Activated CD4-positive, alpha-beta memory T cell treated with anti-CD3 and anti-CD28 coated beads for 36 hours (primary cell): Measurements from ENCODE around the gene SPDYC. TPM values are rescaled to one million over a fixed set of nuclear protein-coding genes. Genes with fewer than 3 reads are reported as not detected.

Source experiments
- CTCF ChIA-PET: fragments of 350-600 bp; sonication (Branson Sonifier 250); formaldehyde crosslinking; loops from one replicate; lab custom pipeline; 2021; ENCODE audit warnings: antibody characterized with exemption, inconsistent platforms; lab: Charles Lee
- POLR2A ChIA-PET: fragments of 350-600 bp; sonication (Branson Sonifier 250); formaldehyde crosslinking; loops from one replicate; lab custom pipeline; 2021; ENCODE audit warnings: antibody characterized with exemption; lab: Charles Lee
- DNase-seq: peaks from one replicate; pipeline ENCODE4 v3.0.0-alpha.2; 2020
- H3K27ac Mint-ChIP-seq: one replicate; pipeline ENCODE4 v1.8.0; 2021; ENCODE audit warnings: mixed read lengths
- H3K27me3 Mint-ChIP-seq: one replicate; pipeline ENCODE4 v1.8.0; 2021; ENCODE audit warnings: mixed read lengths
- H3K36me3 Mint-ChIP-seq: one replicate; pipeline ENCODE4 v1.8.0; 2021; ENCODE audit warnings: mixed read lengths
- H3K4me1 Mint-ChIP-seq: one replicate; pipeline ENCODE4 v1.8.0; 2021; ENCODE audit warnings: low read depth, mixed read lengths
- H3K4me3 Mint-ChIP-seq: one replicate; pipeline ENCODE4 v1.8.0; 2021; ENCODE audit warnings: mild to moderate bottlenecking, mixed read lengths
- H3K9me3 Mint-ChIP-seq: one replicate; pipeline ENCODE4 v1.8.0; 2021; ENCODE audit warnings: mixed read lengths
- intact Hi-C: fragments of 100-400 bp; cut with micrococcal nuclease; formaldehyde crosslinking; loops from one replicate; pipeline ENCODE4 v1.15.1; 2023
- total RNA-seq, 2 experiments: library from RNA; stranded (reverse); gene quantifications; one replicate each; pipeline ENCODE4 v1.2.3, GENCODE V29; 2021

SPDYC gene
- total RNA-seq = not detected

GRCh38 chr11:65170058-65170534 lies at the start of gene SPDYC:
Gene SPDYC, plus strand, starts transcription at chr11:65170233. Its CDS starts 1,125 bp downstream, at chr11:65171358.
- ChIA-PET CTCF (interaction anchor here (1.0 kb wide), 1 partner anchor 10 kb away, joined by 3 read pairs; no protein-coding TSS in a partner anchor), POLR2A (interaction anchor here (1.4 kb wide), 1 partner anchor 11 kb away, joined by 3 read pairs; the partner anchor contains the start of gene CAPN1)
- Mint-ChIP-seq H3K4me3 (no peak within 1 kb of the TSS), H3K4me1 (peaks cover 3% of the 10 kb centered on the region), H3K27me3 (no peaks in the 10 kb centered on the region), H3K27ac (peak within 1 kb of the TSS; percentile 14), H3K36me3 (no peaks in the 10 kb centered on the region), H3K9me3 (no peaks in the 10 kb centered on the region)
- DNase-seq = no peak
- intact Hi-C loops = no loop called here

GRCh38 chr11:65120831-65121230 lies 49.2 kb upstream of the SPDYC start:
- Mint-ChIP-seq H3K27me3 (no peaks in the 10 kb centered on the region), H3K27ac (peak overlapping the region; percentile 99), H3K4me3 (peak overlapping the region; percentile 100), H3K9me3 (no peaks in the 10 kb centered on the region), H3K36me3 (peaks cover 50% of the 10 kb centered on the region), H3K4me1 (peaks cover 56% of the 10 kb centered on the region)
- no peak for DNase-seq
- intact Hi-C loops = no loop called here
- POLR2A ChIA-PET = interaction anchor here (1.7 to 2.8 kb wide), 3 partner anchors 8 to 106 kb away, joined by 6 to 32 read pairs (median 19); partner anchors contain the start of genes ARL2, SYVN1 and TM7SF2
- CTCF ChIA-PET = interaction anchor here (1.7 to 5.7 kb wide), 4 partner anchors 10 to 273 kb away, joined by 4 to 72 read pairs (median 5); partner anchors contain the start of genes ARL2 and TM7SF2

- Mint-ChIP-seq H3K4me3 (peak overlapping the region; percentile 100), H3K36me3 (peaks cover 55% of the 10 kb centered on the region), H3K4me1 (peaks cover 51% of the 10 kb centered on the region), H3K9me3 (no peaks in the 10 kb centered on the region), H3K27ac (peak overlapping the region; percentile 99), H3K27me3 (no peaks in the 10 kb centered on the region)
- DNase-seq = peak; percentile 54
- ChIA-PET CTCF (interaction anchor here (0.9 to 5.7 kb wide), 13 partner anchors 10 to 277 kb away, joined by 3 to 72 read pairs (median 4); partner anchors contain the start of genes ARL2, CDC42BPG and TM7SF2), POLR2A (interaction anchor here (0.5 to 2.8 kb wide), 15 partner anchors 9 to 386 kb away, joined by 3 to 32 read pairs (median 5); partner anchors contain the start of genes ARL2, CAPN1, CDCA5 and POLA2)
- intact Hi-C loops = no loop called here
Observed at GRCh38 chr11:65121447-65121864, 48.6 kb upstream of the SPDYC start.

GRCh38 chr11:65121865-65122696 lies 48.0 kb upstream of the SPDYC start, which contains the start of the genes FAU and MRPL49:
Gene FAU, minus strand, starts transcription at chr11:65122134. Its CDS starts 321 bp downstream, at chr11:65121813.
Gene MRPL49, plus strand, starts transcription at chr11:65122321. Its CDS starts 26 bp downstream, at chr11:65122347.
- Mint-ChIP-seq H3K27ac (peak within 1 kb of the TSS; percentile 99), H3K4me3 (peak within 1 kb of the TSS; percentile 100), H3K36me3 (peaks cover 57% of the 10 kb centered on the region), H3K9me3 (no peaks in the 10 kb centered on the region), H3K27me3 (no peaks in the 10 kb centered on the region), H3K4me1 (peaks cover 48% of the 10 kb centered on the region)
- ChIA-PET CTCF (interaction anchor here (0.6 to 5.7 kb wide), 15 partner anchors 9 to 278 kb away, joined by 3 to 72 read pairs (median 4); partner anchors contain the start of genes ARL2, CDC42BPG and TM7SF2), POLR2A (interaction anchor here (0.5 to 2.8 kb wide), 18 partner anchors 9 to 385 kb away, joined by 3 to 32 read pairs (median 4); partner anchors contain the start of genes ARL2, CAPN1, CDCA5 and POLA2)
- peak; percentile 99 for DNase-seq
- intact Hi-C loops = loop anchor here (1.0 kb wide), 2 partner anchors 12 to 38 kb away; partner anchors contain the start of genes CDCA5, SYVN1 and ZFPL1

- intact Hi-C loops = no loop called here
- Mint-ChIP-seq H3K27ac (peak overlapping the region; percentile 39), H3K4me1 (peaks cover 37% of the 10 kb centered on the region), H3K9me3 (no peaks in the 10 kb centered on the region), H3K36me3 (peaks cover 46% of the 10 kb centered on the region), H3K27me3 (no peaks in the 10 kb centered on the region), H3K4me3 (peak overlapping the region; percentile 36)
- ChIA-PET CTCF (interaction anchor here (0.8 to 1.4 kb wide), 3 partner anchors 9 to 14 kb away, joined by 3 to 4 read pairs (median 4); partner anchors contain the start of genes SYVN1 and TM7SF2), POLR2A (no interaction called here)
- DNase-seq = no peak
Observed at GRCh38 chr11:65124480-65125196, 45.4 kb upstream of the SPDYC start.

- Mint-ChIP-seq H3K36me3 (peaks cover 38% of the 10 kb centered on the region), H3K27me3 (no peaks in the 10 kb centered on the region), H3K9me3 (no peaks in the 10 kb centered on the region), H3K27ac (no peak overlapping the region), H3K4me1 (peaks cover 29% of the 10 kb centered on the region), H3K4me3 (no peak overlapping the region)
- DNase-seq = no peak
- ChIA-PET CTCF (interaction anchor here (1.2 to 1.3 kb wide), 2 partner anchors 9 to 13 kb away, joined by 3 to 4 read pairs; partner anchors contain the start of gene SYVN1), POLR2A (no interaction called here)
- intact Hi-C loops = no loop called here
Observed at GRCh38 chr11:65125197-65126056, 44.6 kb upstream of the SPDYC start.

GRCh38 chr11:65126624-65127274 lies 43.3 kb upstream of the SPDYC start:
- Mint-ChIP-seq H3K36me3 (peaks cover 29% of the 10 kb centered on the region), H3K27me3 (no peaks in the 10 kb centered on the region), H3K9me3 (no peaks in the 10 kb centered on the region), H3K4me1 (peaks cover 22% of the 10 kb centered on the region), H3K27ac (no peak overlapping the region), H3K4me3 (no peak overlapping the region)
- POLR2A ChIA-PET = interaction anchor here (1.0 kb wide), 1 partner anchor 8 kb away, joined by 5 read pairs; no protein-coding TSS in a partner anchor
- intact Hi-C loops = no loop called here
- no peak for DNase-seq
- CTCF ChIA-PET = interaction anchor here (0.9 to 2.8 kb wide), 3 partner anchors 9 to 16 kb away, joined by 3 to 9 read pairs (median 4); partner anchors contain the start of genes TM7SF2 and ZNHIT2

GRCh38 chr11:65127473-65128181 lies 42.4 kb upstream of the SPDYC start:
- Mint-ChIP-seq H3K9me3 (no peaks in the 10 kb centered on the region), H3K27me3 (no peaks in the 10 kb centered on the region), H3K4me3 (no peak overlapping the region), H3K36me3 (peaks cover 29% of the 10 kb centered on the region), H3K4me1 (peaks cover 23% of the 10 kb centered on the region), H3K27ac (no peak overlapping the region)
- DNase-seq = no peak
- ChIA-PET CTCF (interaction anchor here (0.6 to 2.8 kb wide), 3 partner anchors 10 to 122 kb away, joined by 3 to 9 read pairs (median 3); partner anchors contain the start of genes TM7SF2 and ZNHIT2), POLR2A (no interaction called here)
- intact Hi-C loops = no loop called here

GRCh38 chr11:65128182-65129145 lies 41.6 kb upstream of the SPDYC start:
- ChIA-PET CTCF (interaction anchor here (0.6 to 2.8 kb wide), 3 partner anchors 11 to 122 kb away, joined by 3 to 9 read pairs (median 3); partner anchors contain the start of genes TM7SF2 and ZNHIT2), POLR2A (interaction anchor here (0.6 kb wide), 1 partner anchor 8 kb away, joined by 4 read pairs; no protein-coding TSS in a partner anchor)
- Mint-ChIP-seq H3K36me3 (peaks cover 29% of the 10 kb centered on the region), H3K4me3 (no peak overlapping the region), H3K4me1 (peaks cover 26% of the 10 kb centered on the region), H3K27ac (no peak overlapping the region), H3K27me3 (no peaks in the 10 kb centered on the region), H3K9me3 (no peaks in the 10 kb centered on the region)
- no peak for DNase-seq
- intact Hi-C loops = no loop called here
